ENCODE measurements around the gene RNF26.

GRCh38 chr11:119306373-119306890 is 27.9 kb upstream of the RNF26 start:
- TF ChIP-seq SUZ12 (IDR thresholded peaks at IDR 0.05; ENCODE audit: extremely low read depth, insufficient read depth, insufficient read length) (no peak), YY1 (IDR thresholded peaks at IDR 0.05; ENCODE audit: insufficient read depth, insufficient read length) (no peak)

Measured in NT2/D1 (cell line).